Inflammatory macrophage treated with lipopolysaccharide for 4 hours (primary cell): ENCODE measurements around the gene TMEM9B.
"Not testable (repeated sequence)": the region's sequence is repeated elsewhere in the genome, so short reads cannot be mapped to it uniquely, and the experiment has no call there.

ENCODE experiments used
- DNase-seq: peaks from one replicate; pipeline ENCODE4 v3.0.0-alpha.2; 2020

The TMEM9B gene

DNA sequence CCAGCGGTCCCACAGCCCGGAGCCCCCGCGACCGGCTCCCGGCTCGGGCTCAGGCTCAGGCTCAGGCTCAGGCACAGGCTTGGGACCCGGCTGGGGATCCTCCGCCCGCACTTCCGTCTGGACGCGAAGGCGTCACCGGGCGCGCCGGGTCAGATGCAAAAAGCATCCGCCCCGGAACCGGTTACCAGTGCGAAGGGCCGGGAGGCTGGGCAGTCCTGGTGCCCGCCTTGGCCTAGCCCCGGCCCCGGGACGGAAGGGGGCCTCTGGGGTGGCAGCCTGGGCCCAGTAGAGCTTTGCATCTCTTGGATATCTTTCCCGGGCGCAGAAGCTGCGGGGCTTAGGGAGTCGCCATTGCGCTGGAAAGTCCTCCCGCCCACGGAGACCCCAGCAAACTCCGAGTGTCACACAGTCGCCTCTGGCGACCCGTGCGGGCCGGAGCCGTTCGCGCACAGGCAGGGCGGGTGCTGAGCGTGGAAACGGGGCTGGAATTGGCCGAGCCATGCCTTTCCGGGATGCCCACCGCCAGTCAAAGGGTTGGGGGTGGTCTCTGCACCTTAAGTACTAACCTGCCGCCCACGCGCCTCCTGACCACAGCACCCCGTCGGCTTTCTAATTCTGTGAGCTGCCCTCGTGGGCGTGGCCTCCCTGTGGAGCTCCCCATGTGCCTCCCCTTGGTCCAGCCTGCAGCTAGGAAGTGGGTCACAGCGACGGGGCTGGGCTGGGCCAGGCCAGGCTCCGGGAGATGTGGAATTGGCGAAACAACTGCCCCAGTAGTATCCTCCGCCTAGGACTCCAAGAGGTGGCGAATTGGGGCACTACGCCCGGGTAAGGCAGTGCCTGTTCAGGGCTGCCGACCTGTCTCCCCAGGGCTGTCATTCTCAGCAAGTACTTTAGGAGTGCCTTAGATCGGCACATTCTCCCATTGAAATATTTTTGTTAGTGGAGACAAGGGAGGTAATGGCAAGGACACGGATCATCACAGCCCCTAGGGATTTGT, at the start of gene TMEM9B:
TMEM9B (minus strand) TSS at position 119 of the 997 bp plus-strand sequence. CDS start 129 bp downstream, outside the sequence.
- peak; percentile 94 for DNase-seq

DNA sequence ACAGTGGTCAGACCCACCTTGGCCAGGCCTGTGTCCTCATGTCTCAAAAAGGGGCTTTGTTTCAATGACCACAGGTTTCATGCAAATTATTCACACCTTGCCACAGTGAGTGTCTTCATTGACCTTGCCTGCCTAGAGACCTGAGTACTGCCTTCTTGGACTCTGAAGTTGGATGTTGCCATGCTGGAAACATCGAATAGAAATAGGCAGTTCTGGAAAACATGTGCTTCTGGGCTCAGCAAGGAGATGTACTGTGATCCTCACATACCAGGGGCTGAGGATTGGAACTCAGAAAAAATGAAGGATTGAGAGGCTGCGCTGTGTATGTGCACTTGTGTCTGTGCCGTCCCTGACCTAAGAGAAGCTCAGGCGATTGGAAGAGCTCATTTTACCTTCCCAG, 49.1 kb upstream of the TMEM9B start:
- no peak for DNase-seq

DNA sequence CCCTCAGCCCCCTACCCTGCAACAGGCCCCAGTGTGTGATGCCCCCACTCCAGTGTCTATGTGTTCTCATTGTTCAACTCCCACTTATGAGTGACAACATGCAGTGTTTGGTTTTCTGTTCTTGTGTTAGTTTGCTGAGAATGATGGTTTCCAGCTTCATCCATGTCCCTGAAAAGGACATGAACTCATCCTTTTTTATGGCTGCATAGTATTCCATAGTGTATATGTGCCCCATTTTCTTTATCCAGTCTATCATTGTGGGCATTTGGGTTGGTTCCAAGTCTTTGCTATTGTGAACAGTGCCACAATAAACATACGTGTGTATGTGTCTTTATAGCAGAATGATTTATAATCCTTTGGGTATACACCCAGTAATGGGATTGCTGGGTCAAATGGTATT, 45.3 kb upstream of the TMEM9B start:
- DNase-seq, result not testable (repeated sequence)

DNA sequence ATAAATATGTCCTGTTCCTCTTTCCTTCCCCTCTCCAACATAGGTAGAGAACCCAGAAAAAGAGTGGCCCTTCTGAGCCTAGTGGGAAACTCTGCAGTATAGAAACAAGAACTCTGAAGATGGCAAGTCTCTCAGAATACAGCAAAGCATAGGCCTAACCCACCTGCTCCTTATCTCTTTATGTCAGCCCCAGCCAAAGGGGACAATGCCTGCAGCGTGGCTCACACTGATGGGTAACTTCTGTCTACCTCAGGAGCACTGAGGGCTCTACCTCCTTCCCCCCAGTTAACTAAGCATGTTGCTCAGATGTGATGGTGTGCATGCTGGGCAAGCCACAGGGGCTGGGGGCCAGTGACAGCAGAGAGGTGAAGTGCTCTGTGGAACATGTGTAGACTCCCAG, 44.4 kb upstream of the TMEM9B start:
- DNase-seq, result no peak

DNA sequence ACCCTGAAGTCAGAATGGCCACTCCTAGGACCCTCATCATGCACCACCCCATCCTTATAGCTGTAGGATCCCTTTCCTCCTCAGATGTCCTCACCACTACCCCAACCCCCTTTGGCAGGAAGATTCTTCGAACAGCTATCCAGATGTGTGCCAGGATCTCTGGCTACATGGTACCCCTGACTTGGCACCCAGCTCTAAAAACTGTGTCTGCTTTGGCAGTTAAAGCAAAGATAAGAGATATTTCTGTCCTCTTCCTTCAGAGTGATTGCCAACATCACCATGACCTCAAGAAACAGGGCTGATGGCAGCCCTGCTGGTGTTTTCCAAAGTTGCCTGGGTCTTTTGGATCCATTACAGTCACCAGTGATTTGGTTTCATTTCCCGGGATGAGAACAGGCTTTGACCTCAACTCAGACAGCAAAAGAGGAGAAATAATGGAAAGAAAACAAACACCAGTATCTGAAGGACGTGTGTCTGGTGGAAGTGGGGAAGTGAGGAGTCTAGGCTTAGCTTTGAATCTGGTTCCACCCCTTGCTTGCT, 43.8 kb upstream of the TMEM9B start:
- DNase-seq, result peak; percentile 51

DNA sequence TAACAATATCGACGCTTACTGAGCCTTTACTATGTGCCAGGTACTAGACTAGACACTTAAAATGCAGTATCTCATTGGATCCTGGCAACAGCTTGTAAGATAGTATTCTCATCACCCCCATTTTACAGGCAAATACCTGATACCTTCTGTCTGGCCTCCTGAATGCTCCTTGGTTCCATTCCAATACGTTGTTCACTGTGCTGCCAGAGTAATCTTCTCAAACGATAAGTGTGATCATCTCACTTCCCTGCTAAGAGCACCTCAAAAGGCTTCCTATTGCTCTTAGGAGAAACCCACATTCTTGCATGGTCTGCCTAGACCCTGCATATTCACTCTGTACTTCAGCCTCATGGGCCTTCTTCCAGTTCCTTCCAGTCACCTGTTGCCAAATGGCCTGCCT, 40.8 kb upstream of the TMEM9B start:
- no peak for DNase-seq

DNA sequence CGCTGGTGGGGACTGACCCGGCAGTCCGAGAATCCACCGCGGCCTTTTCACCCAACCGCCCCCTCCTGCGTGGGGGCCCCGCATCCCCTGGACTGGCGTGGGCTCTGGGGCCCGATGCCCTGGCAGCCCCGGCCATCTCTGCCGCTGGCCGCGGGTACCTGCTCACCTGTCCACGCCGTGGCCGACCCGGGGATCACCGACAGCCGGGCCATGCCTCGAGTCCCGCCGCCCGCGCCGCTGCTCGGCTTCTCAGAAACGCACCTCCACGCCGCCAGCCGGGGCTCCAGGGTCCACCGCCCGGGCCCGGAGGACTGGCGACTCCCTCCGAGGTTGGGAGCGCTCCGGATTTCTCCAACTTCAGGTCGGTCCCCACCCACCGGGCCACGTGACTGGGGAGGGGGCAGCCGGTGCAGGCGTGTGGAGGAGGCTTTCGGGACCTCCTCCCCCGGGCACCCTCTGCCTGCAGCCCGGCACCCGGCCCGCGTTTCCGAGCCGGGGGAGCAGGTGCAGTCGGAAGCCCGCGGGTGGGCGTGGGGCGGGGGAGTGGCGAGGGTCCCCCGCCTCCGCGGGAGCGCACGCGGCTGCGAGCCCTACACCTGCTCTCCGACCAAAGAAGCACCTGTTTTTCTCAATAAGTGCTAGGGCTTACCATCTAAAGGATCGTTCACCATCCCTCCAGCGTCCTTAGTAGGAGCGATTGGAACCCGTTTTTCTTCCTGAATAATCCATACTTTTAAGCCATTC, 40.1 kb upstream of the TMEM9B start:
- DNase-seq, result no peak

DNA sequence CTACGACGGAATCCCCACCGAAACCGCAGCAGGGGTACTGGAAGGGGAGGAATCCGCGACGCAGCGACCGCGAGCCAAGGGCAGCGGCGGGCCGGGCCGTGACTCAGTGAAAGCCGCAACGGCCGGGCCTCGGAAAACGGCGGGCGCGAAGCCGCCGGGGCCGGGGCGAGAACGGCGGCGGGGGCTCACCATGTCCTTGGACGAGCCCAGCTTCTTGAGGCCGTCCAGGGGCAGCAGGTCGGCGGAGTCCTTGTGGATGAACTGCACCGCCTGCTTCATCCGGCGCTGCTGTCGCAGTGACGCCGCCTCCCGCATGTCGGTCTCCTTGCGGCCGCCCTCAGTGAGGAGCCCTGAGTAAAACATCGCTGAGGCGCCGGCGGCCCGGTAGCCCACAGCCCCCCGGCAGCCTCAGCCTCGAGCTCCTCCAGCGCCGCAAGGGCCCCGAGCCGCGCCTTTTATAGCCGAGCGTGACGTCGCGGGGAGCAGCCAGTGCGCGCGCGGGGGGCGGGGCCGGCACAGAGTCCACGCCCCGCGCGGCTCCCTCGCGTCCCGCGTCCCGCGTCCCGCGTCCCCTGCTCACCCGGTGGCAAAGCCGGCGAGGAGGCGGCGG, 39.4 kb upstream of the TMEM9B start, which contains the start of gene NRIP3:
NRIP3 (minus strand) TSS at position 429 of the 610 bp plus-strand sequence; CDS start at position 363, 66 bp downstream.
- peak; percentile 77 for DNase-seq

DNA sequence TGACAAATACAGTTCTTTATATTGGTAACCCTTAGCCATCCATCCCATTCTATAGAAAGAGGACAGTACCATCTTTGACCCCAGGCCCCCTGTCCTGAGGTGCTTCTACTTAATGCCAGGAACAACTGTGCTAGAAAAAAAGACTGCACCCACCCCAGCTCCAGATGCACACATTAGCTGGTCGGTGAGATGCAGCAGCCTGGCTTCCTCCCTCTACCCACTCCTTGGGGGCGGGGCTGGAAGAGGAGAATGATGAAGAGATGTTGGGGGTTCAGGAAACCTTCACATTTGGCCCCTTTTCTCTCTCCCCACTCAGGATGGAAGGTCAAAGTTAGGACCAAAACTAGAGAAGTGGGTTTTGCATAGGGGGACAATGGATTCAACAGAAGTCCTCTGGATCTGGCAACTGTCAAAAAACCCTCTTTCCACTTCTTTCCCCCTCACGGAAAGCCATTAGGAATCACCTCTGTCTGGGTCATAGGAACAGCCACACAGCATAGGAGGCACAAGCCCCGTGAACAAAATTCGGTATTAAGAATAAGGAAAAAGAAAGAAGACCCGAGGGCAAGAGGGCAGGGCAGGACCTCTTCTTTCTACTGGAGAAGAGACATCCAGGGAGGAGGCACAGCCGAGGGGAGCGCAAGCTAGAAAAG, 38.8 kb upstream of the TMEM9B start:
- DNase-seq, result peak; percentile 40

DNA sequence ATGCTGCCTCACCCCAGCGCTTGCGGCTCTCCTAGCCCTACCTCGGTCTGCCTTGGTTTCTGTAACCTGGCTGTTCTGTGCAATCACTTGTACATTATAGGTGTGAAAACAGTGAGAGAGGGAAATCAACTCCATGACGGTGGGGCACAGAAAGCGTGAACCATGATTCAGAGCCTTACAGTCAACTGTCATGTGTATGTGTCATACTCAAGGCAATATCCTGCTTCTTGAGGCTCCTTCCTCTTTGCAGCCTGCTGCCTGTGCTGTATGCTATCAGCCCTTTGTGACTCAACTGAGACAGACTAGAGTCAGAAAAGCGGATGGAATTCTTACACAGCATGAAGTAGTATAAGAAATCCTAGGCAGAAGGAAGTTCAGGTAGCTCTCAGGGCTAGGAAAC, 37.5 kb upstream of the TMEM9B start:
- peak; percentile 98 for DNase-seq

DNA sequence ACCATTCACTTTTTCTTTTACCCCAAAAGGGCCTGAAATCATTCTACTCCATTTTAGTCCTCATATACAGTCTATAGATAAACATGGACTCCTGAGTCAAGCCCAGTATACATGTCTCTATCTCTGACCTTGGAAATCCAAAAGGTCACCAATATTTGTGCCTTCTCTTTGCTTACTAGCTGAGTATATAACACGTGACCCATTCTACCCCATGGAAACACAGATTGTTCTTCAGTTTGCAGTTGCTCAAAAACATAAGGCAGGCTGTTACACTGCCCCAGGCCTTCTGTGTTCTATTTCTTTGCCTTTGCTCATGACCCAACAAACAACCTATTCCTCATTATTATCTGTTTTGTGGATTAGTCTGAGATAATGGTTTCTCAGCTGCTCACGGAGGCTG, 33.8 kb upstream of the TMEM9B start:
- no peak for DNase-seq

DNA sequence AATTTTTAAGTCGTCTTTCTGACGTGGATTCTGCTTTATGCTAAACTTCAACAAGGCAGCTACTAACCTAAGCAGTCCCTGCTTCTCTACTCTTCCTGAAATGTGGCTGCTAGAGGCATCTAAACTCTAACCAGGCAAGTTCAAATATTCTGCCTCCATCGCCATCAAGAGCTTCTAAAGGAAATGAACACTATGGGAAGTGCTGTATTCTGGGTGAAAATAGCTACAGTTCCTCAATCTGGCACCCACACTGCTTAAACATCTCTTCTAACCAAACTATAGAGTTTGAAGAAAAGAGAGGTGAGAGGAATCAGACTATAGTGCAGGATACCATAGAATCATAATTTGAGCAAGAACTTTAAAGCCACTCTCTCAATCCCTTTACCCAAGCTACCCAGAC, 33.2 kb upstream of the TMEM9B start:
- peak; percentile 29 for DNase-seq

DNA sequence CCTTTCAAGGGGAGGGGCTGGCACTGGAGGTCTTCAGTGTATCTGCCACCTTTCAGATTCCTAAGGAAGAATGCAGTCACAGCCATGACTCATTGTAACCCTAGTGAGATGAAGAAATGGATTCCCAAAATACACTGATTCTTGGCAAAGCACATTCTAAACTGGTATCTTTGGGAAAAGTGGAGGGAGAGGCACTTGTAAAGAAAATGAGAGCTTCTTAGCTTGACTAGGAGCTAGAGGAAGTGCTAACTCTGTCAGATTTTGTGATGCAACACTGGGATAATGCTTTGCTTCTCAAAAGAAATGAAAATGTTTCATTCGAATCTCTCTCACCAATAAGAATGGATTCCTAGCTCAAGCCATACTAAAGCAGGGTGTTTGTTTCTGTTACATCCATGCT, 25.2 kb upstream of the TMEM9B start:
- DNase-seq, result peak; percentile 60

DNA sequence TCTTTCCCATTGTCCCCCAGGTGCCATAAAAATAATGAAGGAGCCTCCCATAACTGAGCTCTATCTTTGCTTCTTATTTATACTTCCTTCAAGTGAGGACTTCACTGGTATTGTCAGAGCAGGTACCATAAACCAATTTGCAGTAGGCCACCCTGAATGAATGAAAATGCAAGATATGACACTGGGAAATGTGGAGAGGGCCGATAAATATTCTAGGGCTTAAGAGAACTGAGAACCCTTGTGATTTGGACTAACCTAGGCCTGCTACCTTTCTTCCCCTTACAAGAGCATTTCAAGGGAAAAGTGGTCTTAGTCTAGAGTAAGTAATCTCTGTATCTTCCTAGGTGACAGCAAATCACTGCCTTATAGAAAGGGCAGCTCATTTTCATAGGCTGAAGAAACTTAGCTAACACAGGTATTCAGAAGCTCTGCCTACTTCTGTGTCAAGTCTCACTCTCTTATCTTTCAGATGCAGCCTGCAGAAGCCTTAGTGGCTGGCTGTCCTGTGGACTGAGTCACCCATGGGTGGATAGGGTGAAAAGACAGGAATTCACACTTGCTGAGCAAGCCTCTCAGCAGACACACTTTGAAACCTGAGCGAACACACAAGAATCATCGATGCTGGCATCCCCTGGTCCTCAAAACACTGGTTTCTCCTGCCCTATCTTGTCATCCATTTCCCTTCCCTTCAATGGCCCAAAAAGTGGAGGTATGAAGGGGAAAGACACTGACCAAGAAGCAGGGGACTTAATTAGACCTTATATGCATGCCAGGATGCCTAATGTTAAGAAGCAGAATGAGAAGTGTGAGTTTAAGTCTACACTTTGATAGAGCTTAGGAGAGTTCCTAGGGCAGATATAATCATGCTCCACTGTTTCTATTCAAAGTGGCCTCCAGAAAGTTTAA, 24.3 kb upstream of the TMEM9B start:
- DNase-seq, result no peak

DNA sequence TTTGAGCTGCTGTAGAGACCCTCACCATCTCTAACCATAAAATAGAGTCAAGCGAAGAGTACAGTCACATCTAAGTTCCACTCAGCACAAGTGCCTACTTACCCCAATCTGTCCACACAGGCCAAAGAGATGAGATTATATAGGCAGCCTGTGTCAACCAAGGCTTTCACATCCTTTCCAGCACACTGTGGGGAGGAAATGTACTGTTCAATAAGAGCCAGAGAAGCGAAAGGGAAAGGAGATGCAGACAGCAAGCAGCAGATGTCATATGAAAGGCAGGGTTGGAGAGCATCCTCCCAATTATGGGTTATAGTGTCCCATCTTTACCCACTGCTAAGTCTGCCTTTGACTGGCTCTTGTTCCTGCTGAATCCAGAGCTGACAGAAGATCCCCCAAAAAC, 23.2 kb upstream of the TMEM9B start:
- no peak for DNase-seq

DNA sequence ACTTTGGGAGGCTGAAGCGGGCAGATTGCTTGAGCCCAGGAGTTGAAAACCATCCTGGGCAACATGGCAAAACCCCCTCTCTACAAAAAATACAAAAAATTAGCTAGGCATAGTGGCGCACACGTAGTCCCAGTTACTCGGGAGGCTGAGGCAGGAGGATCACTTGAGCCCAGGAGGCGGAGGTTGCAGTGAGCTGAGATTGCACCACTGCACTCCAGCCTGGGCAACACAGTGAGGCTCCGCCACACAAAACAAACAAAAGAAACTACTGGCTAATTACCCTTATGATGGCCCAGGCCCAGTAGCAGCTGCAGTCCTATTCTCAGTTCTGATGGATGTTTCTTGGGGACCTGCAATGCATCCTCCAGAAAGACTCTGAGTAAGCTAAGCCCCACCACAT, 22.5 kb upstream of the TMEM9B start:
- not testable (repeated sequence) for DNase-seq

DNA sequence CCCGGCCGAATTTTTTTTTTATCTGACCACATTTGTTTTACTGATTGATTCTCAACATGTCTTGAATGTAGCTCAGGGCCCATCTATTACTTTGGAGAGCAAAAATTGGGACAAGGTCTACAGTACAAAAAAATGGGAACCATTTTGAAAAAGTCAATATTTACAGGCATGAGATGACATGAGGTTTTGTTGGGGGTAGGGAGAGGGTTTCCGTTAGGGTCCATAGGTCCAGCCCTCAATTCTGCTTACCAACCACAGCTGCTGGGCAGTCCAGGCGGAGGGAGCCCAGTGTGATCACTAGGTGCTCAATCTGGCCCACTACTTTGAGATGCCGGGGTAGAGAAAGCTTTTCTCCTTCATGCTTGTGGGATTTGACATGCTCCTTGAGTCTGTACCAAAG, 21.2 kb upstream of the TMEM9B start:
- no peak for DNase-seq

DNA sequence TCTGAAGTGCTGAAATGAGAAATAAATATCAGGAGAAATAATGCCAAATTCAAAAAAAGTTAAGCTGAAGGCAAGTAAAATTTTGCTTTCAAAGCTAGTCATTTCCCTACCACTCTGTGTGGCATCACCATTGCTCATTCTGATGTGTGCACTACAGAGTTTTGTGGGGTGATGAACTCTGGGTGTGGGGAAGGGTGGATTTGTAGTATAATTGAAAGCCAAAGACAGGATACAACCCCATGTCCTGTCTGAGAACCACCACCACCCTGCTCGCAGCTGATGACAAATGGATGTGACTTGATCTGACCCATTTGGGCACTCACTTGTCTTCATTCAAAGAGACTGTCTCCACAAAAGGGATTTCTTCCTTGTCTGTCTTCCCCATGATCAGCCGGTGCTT, 19.3 kb upstream of the TMEM9B start:
- no peak for DNase-seq

DNA sequence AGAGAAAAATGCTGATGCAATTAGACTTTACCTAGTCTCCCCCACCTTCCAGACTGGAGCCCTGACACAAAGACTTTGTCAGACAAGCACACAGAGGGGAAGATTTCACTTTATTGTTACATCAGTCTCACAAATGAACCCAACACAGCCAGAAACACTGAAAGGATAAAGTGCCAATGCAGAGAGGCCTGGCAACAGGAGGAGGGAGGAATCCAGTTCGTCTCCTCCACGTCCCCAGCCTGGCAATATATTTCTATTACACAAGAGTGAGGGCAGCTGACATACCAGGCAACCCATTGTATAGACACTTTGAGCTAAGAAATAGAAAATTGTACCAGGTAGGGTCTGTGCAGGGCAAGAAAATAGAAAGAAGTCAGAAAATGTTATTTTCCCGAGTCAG, 16.2 kb upstream of the TMEM9B start:
- no peak for DNase-seq

DNA sequence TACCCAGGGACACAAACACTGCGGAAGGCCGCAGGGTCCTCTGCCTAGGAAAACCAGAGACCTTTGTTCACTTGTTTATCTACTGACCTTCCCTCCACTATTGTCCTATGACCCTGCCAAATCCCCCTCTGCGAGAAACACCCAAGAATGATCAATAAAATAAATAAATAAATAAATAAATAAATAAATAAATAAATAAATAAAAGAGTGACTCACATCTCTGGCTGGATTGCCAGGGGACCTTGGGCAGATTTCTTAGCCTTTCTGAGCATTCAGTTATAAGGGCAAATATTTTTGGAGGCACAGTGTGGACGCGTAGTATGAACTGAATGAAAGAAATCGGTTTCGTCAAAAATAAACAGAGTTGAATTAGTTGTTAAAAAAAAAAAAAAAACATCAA, 15.1 kb upstream of the TMEM9B start:
- DNase-seq, result not testable (repeated sequence)

DNA sequence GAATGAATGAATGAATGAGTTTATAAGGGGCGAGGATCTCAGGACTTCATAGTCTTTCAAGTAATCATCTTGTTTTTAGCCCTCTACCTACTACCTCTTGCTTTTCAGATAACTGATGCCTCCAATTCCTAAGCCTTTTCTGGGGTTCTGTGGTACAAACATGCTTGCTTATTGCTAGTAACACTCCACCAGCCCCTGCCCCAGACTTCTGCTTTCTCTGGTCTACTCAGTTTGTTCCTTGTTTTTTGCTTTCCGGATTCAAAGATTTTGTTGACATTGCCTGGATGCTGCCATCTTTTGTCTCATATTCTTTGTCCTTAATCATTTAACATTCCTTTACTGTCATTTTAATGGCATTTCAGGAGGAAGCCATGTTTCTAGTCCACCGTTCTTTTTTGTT, 8.9 kb upstream of the TMEM9B start:
- peak; percentile 10 for DNase-seq
